AG08395 (cell line): ENCODE measurements around the gene GUCY2F.

Experiments
- DNase-seq: peaks from one replicate; pipeline ENCODE4 v3.0.0; 2012; ENCODE audit warnings: mixed read lengths, low spot score

Gene GUCY2F

DNA sequence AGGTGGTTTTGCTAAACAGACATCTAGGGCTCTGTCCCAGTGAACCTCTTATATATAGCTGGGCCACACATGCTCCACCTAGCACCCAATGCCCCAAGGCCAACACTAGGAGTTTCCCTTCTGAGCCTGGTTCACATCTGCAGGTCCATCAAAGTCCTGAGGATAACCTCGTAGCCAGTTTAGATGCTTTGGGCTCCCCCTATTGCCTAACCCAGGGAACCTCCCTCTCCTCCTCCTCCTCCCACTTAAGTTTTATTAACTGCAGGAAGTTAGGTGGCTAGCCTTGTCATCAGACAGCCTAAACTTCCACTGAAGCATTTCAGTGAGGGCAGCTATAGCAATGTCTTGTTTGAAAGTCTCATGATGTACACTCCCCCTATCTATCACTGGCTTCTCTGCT, 88.0 kb downstream of the GUCY2F start:
- no peak for DNase-seq

DNA sequence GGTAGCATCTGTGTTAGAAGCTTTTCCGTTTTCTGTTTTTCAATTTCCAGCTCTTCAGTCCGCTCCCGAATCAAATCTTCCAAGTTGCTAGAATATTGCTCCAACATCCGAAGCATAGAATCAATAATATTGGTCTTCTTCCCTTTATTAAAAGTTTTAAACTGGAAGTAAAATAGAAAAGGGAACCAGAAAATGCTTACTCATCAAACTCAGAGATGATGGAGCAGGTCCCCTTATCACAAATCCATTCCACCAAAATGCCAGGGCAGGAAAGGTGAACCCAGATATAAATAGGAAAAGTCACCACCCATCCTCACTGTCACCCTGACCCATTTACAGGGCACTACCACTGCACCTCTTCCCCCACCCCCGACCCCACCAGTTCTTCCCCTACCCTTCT, 89.0 kb downstream of the GUCY2F start:
- no peak for DNase-seq

DNA sequence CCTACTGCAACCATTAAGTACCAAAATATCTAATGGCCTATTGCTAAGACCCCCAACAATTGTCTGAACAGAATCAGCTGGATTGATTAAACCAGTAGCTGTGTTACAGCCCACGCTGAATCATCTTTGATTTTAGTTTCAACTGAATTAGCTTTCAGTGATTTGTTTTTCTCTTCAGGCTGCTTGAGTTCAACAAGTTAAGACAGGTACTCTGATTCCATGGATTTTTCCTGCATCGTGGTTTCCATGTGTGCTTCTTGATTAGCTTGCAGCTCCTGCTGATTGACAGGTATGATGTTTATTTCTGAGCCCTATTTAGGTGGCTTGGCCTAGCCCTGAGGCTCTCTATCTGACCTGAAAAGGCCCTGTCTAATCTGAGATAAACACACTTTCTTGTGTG, 91.3 kb downstream of the GUCY2F start:
- no peak for DNase-seq

DNA sequence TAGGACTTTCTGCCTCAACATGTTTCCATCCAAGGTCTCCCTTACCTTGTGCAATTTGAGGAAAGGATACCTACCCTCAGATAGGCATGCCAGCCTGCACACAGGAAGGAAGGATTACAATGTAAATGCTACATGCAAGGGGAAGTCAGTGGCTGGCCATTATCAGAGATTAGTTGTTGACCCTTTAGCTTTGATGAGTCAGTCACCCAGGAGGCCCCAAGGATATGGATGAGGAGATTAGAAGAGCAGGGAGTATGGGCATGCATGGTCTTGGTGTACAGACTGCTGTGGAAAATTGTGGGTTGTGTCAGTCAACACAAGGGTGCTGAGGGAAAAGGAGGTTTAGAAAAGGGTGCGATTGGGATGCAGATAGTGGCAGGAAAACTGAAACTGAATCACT, 92.0 kb downstream of the GUCY2F start:
- no peak for DNase-seq

DNA sequence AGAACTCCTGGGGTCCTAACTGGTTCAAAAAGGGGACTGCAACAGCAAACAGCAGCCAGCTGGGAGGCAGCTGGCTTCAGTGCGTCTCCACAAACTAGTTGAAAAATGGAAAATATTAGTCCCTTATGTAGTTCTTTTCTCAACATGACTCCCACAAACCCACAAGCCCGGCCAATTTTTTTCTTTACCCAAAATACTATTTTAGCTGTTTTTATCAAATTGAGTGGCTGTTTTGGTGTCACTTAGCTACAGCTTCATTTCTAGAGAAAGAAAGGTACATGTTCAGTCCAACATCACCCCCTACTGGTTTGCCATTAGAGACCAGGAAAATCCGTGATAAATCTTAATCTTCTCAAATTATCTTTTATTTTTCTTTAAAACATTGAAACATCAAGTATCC, 97.2 kb downstream of the GUCY2F start:
- DNase-seq: peak; percentile 25

DNA sequence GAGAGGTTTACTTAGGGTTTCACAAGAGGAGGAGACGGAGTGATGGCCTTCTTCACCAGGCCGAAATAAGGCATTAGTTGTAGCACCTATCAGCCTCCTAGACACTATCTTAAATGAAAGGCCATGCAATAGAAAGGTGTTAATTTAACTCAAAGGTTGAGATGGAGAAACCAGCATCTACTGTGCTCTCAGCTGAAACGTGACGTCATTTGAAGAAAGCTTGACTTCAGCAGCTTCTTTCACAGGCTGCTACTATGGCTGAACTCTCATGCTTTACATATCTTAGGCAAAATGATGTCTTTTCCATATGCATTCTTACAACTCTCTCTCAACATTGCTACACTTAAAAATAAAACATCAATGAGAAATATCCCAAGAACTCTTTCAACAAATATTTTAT, 99.6 kb downstream of the GUCY2F start:
- DNase-seq: no peak

DNA sequence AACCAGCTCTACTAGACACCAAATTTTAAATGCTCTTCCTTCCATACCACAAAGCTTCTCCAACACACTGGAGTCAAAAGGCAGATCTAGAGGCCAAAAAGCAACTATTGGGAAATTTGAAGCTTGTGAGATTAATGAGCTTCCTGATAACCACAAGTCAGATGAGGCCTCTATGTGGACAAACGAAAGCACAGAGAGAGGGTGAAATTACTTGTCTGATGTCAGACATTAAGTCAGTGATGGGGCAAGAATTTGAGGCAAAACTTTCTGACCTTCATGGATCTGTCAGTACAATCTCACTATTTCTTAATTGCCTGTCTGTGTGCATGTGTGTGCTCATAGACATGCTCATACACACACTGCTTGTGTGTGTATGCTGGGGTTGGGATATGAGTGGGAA, 103.6 kb downstream of the GUCY2F start:
- no peak for DNase-seq

DNA sequence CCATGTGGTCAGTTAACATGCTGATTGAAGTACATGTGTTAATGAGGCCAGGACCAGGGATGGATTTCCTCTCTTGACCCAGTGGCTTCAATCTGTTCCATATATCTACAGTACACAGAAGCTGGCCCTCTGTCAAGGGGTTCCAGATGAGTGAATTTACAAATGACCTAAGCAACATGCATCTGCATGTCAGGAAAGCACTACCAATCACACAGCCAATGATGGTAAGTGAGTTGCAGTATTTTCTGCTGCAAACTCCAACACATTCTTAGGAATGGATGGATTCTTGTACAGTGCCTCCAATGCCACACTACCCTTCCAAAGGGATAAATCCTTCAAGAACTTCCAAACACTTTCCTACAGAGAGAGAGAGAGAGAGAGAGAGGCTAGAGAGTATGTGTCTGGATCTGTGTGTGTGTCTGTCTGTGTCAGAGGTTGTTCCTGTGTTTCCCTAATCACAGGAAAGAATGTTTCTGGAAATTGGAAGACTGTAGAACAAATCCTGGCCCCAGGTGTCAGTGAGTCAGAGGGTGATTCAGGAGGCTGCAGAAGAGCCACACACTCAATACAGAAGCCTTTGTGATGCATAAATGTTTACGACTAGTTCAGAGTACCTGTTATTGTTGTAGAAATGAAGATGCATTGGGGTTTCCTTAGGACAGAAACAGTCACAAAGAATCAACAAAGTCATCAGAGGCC, 107.5 kb downstream of the GUCY2F start:
- no peak for DNase-seq

DNA sequence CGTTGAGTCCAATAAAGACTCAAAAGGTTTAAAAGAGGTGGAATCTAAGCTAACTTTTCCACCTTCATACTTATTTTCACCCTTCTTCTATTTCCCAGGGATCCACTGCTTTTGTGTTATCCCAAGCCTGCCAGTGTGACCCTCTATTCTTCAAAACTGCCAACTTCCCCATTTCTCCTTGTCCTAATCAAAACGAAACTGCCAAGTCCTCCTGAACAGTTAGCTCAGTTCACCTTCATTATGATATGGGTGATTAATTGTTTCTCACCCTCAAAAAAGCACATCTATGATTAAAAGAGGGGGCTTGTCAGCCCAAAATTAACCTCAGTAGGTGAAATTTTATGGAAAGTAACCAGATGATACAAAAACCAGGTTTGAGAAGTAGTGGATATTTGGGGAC, 108.4 kb downstream of the GUCY2F start:
- no peak for DNase-seq

DNA sequence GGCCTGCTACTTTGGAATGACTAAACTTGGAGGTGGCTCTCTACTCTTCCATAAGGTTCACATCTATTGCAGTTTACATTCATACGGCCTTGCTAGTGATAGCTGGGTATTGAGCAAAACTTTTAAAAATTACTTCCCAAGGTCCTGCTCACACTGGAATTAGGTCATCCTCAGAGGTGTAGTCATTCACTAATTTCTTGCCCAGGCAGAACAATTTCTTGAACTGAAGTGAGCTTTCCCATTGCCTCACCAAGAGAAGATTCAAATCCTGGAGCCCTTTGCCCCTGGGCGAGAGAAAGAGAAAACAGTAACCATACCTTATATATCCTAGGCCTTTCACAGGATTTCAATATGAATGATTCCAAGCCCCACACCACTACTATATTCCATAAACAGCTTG, 109.2 kb downstream of the GUCY2F start:
- no peak for DNase-seq

DNA sequence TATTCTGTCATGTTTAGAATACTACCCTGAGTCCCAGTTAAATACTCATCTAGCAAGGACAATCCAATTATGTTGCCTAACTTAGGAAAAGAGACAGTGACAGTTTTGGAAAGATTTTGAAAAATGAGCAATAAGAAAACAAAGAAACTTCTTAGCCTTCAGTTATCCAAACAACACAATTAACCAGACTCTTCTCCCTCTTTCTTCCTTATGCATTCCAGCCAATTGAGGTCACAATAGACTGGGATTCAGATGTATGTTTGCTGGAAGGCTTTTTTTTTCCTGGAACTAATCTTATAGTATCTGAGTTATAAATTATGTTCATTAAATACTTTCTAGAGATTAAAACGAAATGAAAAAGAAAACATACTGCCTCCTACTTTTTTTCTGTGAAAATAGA, 109.6 kb downstream of the GUCY2F start:
- DNase-seq: no peak

DNA sequence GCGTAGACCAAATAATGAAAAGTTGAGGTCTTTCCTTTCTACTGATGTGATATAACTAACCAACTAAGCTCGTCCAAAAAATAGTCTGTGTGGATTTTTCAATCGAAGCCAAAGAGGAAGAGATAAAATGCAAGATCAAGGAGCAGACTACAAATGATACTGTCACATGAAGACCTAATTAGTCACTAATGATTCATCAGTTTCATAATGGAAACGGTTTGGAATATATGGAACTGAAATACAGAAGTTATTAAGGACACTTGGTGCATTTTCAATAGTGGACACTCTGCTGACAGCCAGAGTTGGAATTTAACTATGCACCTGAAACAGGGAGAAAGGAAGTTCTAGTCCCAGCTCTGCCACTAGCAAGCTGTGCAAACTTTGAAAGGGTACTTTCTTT, 119.8 kb downstream of the GUCY2F start:
- no peak for DNase-seq

DNA sequence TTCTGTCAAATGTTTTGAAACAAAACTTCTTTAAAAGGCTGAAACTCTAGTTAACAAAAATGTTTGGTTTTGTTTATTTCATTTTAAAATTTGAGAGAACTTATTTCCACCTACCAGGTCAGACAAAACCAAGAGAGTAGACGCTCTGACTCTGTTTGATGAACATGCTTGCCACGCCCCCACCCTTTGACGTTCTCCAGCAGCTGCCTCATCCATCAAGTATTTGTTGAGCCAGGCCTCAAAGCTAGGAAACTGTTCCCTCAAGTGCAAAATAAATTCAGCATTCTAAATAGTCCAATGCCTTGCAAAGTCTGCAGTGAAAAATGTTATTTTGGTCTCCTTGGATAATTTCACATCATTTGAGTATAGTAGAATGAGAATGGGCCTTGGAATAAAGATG, 121.6 kb downstream of the GUCY2F start:
- no peak for DNase-seq

DNA sequence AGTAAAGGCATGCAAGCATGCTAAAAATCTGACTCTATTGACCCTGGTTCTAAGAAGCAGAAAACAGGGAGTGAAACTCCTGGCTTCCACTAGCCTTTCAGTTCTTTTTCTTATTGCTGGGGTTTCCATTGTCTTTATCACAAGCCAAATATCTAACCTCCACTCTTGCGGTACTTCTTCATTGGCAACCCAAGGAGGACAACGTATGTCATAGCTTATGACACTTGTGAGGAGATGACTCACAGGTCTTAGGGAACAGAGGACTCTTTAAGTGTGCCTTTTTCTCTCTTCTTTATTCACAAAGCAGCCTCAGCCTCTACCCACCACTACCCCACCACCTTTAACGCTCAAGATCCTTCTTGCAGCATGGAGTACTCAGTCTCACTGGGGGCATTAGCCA, 124.2 kb downstream of the GUCY2F start:
- DNase-seq: no peak

DNA sequence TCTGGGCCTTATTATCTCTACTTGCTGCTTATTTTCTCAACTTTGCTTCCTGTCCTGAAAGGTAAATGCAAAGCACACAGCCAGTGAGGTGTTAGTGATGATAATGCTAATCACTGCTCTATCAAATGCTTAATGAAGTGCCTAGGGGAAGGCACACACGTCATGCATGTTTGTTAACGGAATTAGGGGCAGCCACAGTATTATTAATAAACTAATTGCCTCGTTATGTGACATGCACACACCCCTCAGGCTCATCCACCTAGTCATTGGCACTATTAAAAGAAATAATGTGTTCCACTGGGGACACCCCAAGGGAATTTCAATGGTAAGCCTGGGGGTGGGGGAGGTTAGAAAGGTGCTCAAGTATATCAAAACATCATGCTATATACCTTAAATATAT, 125.2 kb downstream of the GUCY2F start:
- no peak for DNase-seq

DNA sequence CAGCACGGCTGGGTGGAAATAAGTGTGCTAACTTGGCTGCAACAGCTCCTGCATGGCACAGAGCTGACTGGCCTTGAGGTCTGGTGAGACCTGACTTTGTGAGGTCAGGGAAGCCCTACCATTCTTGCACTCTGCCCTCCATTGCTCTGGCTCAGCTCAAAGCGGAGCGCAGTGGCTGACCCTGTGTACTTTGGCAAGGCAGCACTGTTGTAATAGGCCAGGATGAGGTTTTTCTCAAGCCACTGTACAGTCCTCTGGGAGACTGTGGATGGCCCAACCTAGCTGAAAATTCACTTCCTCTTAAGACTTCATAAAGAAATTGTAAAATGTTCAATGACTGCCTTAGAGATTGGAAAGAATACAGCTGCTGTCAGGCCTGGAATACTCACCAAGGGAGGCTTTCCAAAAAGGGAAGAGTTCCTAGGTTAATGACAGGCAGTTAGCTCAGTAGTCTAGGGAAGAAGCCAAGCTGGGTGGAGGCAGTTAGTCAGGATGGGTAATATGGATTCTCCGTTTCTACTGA, 129.8 kb downstream of the GUCY2F start:
- DNase-seq: peak; percentile 14

DNA sequence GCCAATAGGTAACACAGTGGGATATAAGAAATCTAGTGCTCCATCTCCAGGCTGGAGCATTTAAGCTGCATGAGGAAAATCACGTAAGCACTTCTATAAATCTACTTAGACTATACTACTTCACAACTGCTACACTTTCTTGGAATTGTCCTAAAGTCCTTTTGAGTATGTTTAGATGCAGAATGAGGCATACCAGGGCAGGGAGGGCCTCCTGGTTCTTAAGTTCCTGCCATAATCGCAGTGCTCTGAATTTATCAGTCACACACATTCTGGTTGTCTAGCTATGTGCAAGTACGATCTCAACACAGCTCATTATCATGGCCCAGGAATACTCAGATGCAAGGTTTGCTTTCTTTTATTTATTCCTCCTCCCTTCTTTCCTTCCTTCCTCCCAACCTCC, 130.3 kb downstream of the GUCY2F start:
- no peak for DNase-seq

DNA sequence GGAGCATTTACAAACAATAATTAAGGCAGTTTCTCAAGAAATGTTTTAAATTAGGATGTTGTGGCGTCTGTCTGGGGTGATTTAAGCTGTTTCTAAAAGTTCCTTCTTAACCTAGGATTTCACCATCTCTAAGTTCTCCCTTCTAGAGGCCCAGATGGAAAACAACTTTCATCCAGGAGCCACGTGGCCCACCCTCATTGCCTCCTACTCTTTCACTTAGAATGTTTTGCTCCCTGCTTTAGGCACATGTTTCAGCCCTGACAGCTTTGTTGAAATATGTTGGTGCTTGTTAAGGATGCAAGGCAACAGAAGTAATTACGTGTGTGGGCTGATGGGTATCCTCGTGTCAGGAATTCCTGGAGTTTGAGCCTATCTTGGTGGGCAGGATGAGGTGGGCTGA, 131.3 kb downstream of the GUCY2F start:
- no peak for DNase-seq

DNA sequence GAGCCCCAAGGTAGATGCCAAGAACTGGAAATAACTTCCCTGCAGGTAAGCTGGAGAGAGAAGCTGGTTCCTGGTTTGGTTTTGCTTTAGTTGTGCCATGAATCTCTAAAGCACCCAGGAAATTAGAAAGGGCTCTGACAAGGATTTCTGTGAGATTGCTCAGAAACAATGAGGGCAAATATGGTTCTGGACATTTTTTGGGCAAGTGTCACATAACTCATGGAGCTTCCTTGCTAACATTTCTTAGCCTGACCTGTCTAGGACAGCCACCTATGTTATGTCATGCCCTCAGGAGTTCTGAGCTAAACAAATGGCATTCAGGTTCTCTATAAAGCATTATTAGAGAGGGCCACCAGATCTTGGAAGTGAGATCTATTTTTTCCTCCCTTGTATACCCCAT, 131.8 kb downstream of the GUCY2F start:
- no peak for DNase-seq

DNA sequence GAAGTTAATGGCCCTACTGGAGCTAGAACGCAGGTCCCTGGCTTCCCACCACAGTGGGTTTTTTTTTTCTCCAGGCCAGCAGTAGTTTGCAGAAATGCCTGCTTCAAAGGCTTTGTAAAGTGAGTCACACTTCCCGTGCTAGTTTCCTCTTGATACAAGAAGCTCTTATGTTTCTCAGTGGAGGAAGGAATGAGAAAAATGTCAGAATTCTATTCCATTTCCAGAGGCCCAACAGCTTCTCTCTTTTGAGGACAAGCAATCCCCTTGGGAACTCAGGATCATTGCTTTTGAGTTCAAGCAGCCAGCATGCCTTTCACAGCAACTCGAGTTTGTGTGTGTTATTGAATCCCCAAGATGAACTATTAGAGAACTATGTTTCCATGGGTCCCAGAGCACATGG, 134.3 kb downstream of the GUCY2F start:
- peak; percentile 50 for DNase-seq

DNA sequence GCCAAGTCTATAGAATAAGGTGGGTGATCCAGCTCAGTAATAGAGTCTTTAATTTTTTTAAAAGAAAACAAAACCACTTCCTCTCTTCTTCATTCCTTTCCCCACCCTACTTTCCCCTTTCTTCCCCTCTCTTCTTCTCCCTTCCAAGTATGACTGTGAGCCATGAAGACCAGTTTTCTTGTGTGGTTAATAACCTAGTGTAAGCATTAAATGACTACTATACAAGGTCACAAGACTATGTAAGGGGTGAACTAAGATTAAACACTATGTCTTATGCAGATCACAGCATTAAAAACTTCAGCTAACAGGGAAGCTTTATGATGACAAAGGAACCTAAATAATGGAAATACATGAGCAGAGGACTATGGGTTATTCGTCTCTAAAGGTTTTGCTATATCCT, 135.4 kb downstream of the GUCY2F start:
- DNase-seq: no peak

DNA sequence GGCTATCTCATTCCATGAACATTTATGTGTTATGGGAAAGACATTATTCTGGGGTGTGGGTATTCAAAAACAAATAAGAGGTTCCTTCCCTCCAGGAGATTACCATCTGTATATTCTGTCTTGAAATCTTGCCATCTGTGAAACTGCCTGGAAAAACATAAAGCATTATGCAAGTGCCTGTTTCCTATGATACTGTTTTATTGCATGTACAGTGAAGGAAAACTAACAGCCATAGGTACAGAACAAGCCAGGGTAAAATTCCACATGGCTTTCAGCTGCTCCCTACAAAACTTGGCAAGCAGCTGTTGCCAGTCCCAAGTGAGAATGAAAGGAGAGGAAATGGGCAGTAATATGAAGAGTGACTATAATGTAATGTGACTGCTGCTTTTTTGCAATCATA, 136.0 kb downstream of the GUCY2F start:
- DNase-seq: no peak

DNA sequence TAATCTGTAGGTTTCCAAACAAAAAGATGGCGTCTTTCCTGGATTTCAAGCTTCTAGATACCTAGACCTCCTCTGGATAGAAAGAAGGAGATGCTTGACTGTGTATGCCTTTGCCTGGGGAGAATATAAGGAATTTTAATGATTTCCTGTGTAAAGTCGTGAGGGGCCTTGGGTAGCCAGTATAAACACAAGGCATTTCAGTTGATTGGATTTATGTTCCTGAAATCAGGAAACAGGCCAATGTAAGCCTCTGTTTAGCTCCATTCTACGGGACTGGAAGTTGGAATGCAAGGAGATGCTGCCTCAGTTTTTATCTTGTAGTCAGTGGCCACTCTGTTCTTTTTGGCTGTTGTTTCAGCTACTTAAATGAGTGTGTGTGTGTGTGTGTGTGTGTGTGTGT, 137.2 kb downstream of the GUCY2F start:
- no peak for DNase-seq

DNA sequence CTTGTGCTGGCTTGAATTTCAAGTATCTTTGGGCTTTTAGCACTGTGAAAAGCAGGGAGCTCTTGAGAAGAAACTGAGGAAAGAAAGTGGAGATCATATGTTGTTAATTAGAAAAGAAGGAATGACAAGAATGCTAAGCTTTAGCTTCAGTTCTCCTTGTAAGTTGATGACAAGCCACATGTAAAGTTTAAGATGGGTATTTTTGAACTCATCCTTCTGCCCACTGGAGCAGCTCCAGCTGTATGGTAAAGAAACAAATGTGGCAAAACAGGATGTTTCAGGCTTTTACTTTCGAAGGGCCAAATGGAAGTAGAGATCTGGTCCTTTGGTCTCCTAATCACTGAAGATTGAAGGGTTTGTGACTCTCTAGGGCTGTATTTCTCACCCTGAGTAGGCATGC, 137.8 kb downstream of the GUCY2F start:
- DNase-seq: no peak

DNA sequence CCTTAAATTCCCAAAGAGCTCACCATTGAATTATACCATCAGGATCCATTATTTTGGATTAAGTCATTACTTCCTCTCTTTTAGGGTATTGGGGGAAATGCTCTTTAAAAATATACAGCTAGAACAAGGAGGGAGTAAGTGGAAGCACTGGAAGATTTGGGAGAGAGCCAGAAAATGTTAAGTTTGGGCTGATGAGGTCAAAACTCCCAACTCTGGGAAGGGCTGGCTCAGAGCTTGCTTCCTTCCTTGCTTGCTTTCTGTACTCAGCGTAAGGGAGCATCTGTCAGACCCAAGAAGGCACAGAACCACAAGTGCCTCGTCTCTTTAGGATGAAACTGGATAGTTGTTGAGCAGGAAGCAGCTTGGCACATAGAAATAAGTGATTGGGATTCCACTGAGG, 138.2 kb downstream of the GUCY2F start:
- DNase-seq: no peak
